Measurements from ENCODE around the gene NCAM1. TPM values are rescaled to one million over a fixed set of nuclear protein-coding genes. Genes with fewer than 3 reads are reported as not detected.

The NCAM1 gene
- total RNA-seq, 1 experiment from 2014 or later = 12.0 TPM

GRCh38 chr11:113085446-113085845 is 124.2 kb downstream of the NCAM1 start:
- POLR2A ChIA-PET (ENCODE audit: low non-redundant PET) = no interaction called here
- H3K9me3 ChIP-seq (ENCODE audit: low read depth, low read length, poor library complexity, severe bottlenecking) = no peaks in the 10 kb centered on the region
- intact Hi-C loops (cut with micrococcal nuclease; ENCODE audit: unreplicated experiment) = no loop called here
- H3K4me3 ChIP-seq (ENCODE audit: low read depth, low read length, poor library complexity, severe bottlenecking) = no peak overlapping the region
- peaks cover 8% of the 10 kb centered on the region for H3K4me1 ChIP-seq (ENCODE audit: insufficient read depth, low read length, poor library complexity, severe bottlenecking)
- H3K27ac ChIP-seq (ENCODE audit: low read depth, low read length, poor library complexity, severe bottlenecking) = no peak overlapping the region
- no peaks in the 10 kb centered on the region for H3K36me3 ChIP-seq (ENCODE audit: insufficient read depth, low read length, poor library complexity, severe bottlenecking)
- H3K27me3 ChIP-seq (replicated peaks; ENCODE audit: insufficient read depth, low read depth, low read length, poor library complexity) = no peaks in the 10 kb centered on the region
- no TSS peak for BruUV-seq (replicated peaks)
- no peak for DNase-seq (ENCODE audit: low spot score)
- no peak for TF ChIP-seq EZH2 (IDR thresholded peaks at IDR 0.05; ENCODE audit: borderline replicate concordance, low read depth, low read length, poor library complexity, severe bottlenecking)
- CTCF ChIA-PET = no interaction called here

- CTCF ChIA-PET = no interaction called here
- peaks cover under 1% of the 10 kb centered on the region for H3K4me1 ChIP-seq (ENCODE audit: insufficient read depth, low read length, poor library complexity, severe bottlenecking)
- no peaks in the 10 kb centered on the region for H3K9me3 ChIP-seq (ENCODE audit: low read depth, low read length, poor library complexity, severe bottlenecking)
- TF ChIP-seq EZH2 (IDR thresholded peaks at IDR 0.05; ENCODE audit: borderline replicate concordance, low read depth, low read length, poor library complexity, severe bottlenecking) = no peak
- TF ChIP-seq CTCF (conservative IDR thresholded peaks at IDR 0.05; ENCODE audit: low read depth, low read length) = no peak
- H3K4me3 ChIP-seq (ENCODE audit: low read depth, low read length, poor library complexity, severe bottlenecking) = no peak overlapping the region
- intact Hi-C loops (cut with micrococcal nuclease; ENCODE audit: unreplicated experiment) = no loop called here
- POLR2A ChIA-PET (ENCODE audit: low non-redundant PET) = no interaction called here
- DNase-seq (ENCODE audit: low spot score) = no peak
- no peaks in the 10 kb centered on the region for H3K27me3 ChIP-seq (replicated peaks; ENCODE audit: insufficient read depth, low read depth, low read length, poor library complexity)
- H3K27ac ChIP-seq (ENCODE audit: low read depth, low read length, poor library complexity, severe bottlenecking) = no peak overlapping the region
- BruUV-seq (replicated peaks) = no TSS peak
- H3K36me3 ChIP-seq (ENCODE audit: insufficient read depth, low read length, poor library complexity, severe bottlenecking) = no peaks in the 10 kb centered on the region
Measured at GRCh38 chr11:113087706-113088105, 126.5 kb downstream of the NCAM1 start.

GRCh38 chr11:113090716-113091480 is 129.7 kb downstream of the NCAM1 start:
- H3K9me3 ChIP-seq (ENCODE audit: low read depth, low read length, poor library complexity, severe bottlenecking) = no peaks in the 10 kb centered on the region
- no peaks in the 10 kb centered on the region for H3K27me3 ChIP-seq (replicated peaks; ENCODE audit: insufficient read depth, low read depth, low read length, poor library complexity)
- TF ChIP-seq EZH2 (IDR thresholded peaks at IDR 0.05; ENCODE audit: borderline replicate concordance, low read depth, low read length, poor library complexity, severe bottlenecking) (no peak), CTCF (conservative IDR thresholded peaks at IDR 0.05; ENCODE audit: low read depth, low read length) (no peak)
- BruUV-seq (replicated peaks) = no TSS peak
- H3K27ac ChIP-seq (ENCODE audit: low read depth, low read length, poor library complexity, severe bottlenecking) = no peak overlapping the region
- H3K4me1 ChIP-seq (ENCODE audit: insufficient read depth, low read length, poor library complexity, severe bottlenecking) = no peaks in the 10 kb centered on the region
- POLR2A ChIA-PET (ENCODE audit: low non-redundant PET) = no interaction called here
- no peak for DNase-seq (ENCODE audit: low spot score)
- intact Hi-C loops (cut with micrococcal nuclease; ENCODE audit: unreplicated experiment) = no loop called here
- H3K36me3 ChIP-seq (ENCODE audit: insufficient read depth, low read length, poor library complexity, severe bottlenecking) = no peaks in the 10 kb centered on the region
- no peak overlapping the region for H3K4me3 ChIP-seq (ENCODE audit: low read depth, low read length, poor library complexity, severe bottlenecking)
- CTCF ChIA-PET = no interaction called here

- Histone ChIP-seq H3K27ac (ENCODE audit: low read depth, low read length, poor library complexity, severe bottlenecking) (no peak overlapping the region), H3K4me1 (ENCODE audit: insufficient read depth, low read length, poor library complexity, severe bottlenecking) (no peaks in the 10 kb centered on the region), H3K36me3 (ENCODE audit: insufficient read depth, low read length, poor library complexity, severe bottlenecking) (no peaks in the 10 kb centered on the region), H3K27me3 (replicated peaks; ENCODE audit: insufficient read depth, low read depth, low read length, poor library complexity) (no peaks in the 10 kb centered on the region), H3K4me3 (ENCODE audit: low read depth, low read length, poor library complexity, severe bottlenecking) (no peak overlapping the region), H3K9me3 (ENCODE audit: low read depth, low read length, poor library complexity, severe bottlenecking) (no peaks in the 10 kb centered on the region)
- ChIA-PET POLR2A (ENCODE audit: low non-redundant PET) (no interaction called here), CTCF (no interaction called here)
- TF ChIP-seq CTCF (conservative IDR thresholded peaks at IDR 0.05; ENCODE audit: low read depth, low read length) (no peak), EZH2 (IDR thresholded peaks at IDR 0.05; ENCODE audit: borderline replicate concordance, low read depth, low read length, poor library complexity, severe bottlenecking) (no peak)
- no TSS peak for BruUV-seq (replicated peaks)
- DNase-seq (ENCODE audit: low spot score) = no peak
- intact Hi-C loops (cut with micrococcal nuclease; ENCODE audit: unreplicated experiment) = no loop called here
Measured at GRCh38 chr11:113091481-113091780, 130.2 kb downstream of the NCAM1 start.
